Measurements from ENCODE around the gene NDUFS8.
A peak's percentile ranks its signal among the peaks of the same experiment; 100 is the strongest.

GRCh38 chr11:68021167-68021787 is 9.2 kb upstream of the NDUFS8 start:
- TF ChIP-seq, protein P1, sequence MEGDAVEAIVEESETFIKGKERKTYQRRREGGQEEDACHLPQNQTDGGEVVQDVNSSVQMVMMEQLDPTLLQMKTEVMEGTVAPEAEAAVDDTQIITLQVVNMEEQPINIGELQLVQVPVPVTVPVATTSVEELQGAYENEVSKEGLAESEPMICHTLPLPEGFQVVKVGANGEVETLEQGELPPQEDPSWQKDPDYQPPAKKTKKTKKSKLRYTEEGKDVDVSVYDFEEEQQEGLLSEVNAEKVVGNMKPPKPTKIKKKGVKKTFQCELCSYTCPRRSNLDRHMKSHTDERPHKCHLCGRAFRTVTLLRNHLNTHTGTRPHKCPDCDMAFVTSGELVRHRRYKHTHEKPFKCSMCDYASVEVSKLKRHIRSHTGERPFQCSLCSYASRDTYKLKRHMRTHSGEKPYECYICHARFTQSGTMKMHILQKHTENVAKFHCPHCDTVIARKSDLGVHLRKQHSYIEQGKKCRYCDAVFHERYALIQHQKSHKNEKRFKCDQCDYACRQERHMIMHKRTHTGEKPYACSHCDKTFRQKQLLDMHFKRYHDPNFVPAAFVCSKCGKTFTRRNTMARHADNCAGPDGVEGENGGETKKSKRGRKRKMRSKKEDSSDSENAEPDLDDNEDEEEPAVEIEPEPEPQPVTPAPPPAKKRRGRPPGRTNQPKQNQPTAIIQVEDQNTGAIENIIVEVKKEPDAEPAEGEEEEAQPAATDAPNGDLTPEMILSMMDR (IDR thresholded peaks at IDR 0.05), result peak in 2 of 4 experiments; percentile 21 to 55
- no peak for TF ChIP-seq POLR2AphosphoS5 (IDR thresholded peaks at IDR 0.05)
